ENCODE measurements around the gene BCL2L1. TPM values are rescaled to one million over a fixed set of nuclear protein-coding genes. Genes with fewer than 3 reads are reported as not detected.

Gene BCL2L1
- total RNA-seq, 6 experiments from 2014 or later, result 111 to 122 (median 117) TPM

DNA sequence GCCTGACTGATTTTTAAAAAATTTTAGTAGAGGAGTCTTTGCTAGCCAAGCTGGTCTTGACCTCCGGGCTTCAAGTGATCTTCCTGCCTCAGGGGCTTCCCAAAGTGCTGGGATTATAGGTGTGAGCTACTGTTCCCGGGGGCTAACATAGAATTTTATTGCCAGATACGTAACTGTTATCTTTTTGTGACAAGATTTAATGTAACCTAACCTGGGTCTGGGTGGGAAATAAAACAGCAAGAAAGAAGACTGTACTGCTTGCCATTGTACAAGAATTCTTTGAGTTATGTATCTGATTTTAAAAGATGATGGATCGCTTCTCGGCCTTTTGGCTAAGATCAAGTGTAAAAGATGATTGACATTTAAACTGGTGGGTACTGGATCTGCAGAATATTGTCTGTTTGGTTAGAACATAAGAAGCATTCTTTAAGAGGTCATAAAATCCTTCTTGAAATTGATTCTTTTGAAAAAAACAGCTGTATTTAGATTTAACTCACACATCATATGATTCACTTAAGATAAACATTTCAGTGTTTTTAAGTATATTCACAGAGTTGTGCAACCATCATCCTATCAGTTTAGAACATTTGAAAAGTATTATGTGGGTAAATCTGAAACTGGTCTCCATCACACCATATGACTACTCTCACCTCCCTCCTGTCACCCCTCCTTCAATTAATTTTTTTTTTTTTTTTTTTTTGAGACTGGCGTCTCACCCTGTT lies 38.0 kb upstream of the BCL2L1 start:
- peaks cover 23% of the 10 kb centered on the region for H3K36me3 Mint-ChIP-seq (ENCODE audit: low read depth)
- no peak overlapping the region for H3K4me3 Mint-ChIP-seq
- peaks cover 2% of the 10 kb centered on the region; the same call in 1 of the 2 replicates for H3K27me3 Mint-ChIP-seq (ENCODE audit: insufficient read depth)
- H3K4me1 Mint-ChIP-seq (ENCODE audit: low read depth), result peaks cover 45% of the 10 kb centered on the region
- H3K27ac Mint-ChIP-seq, result peak overlapping the region; percentile 48
- peak; percentile 43 for DNase-seq
- TF ChIP-seq, protein P1, sequence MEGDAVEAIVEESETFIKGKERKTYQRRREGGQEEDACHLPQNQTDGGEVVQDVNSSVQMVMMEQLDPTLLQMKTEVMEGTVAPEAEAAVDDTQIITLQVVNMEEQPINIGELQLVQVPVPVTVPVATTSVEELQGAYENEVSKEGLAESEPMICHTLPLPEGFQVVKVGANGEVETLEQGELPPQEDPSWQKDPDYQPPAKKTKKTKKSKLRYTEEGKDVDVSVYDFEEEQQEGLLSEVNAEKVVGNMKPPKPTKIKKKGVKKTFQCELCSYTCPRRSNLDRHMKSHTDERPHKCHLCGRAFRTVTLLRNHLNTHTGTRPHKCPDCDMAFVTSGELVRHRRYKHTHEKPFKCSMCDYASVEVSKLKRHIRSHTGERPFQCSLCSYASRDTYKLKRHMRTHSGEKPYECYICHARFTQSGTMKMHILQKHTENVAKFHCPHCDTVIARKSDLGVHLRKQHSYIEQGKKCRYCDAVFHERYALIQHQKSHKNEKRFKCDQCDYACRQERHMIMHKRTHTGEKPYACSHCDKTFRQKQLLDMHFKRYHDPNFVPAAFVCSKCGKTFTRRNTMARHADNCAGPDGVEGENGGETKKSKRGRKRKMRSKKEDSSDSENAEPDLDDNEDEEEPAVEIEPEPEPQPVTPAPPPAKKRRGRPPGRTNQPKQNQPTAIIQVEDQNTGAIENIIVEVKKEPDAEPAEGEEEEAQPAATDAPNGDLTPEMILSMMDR (IDR thresholded peaks at IDR 0.05), result no peak
- H3K9me3 Mint-ChIP-seq, result no peaks in the 10 kb centered on the region

DNA sequence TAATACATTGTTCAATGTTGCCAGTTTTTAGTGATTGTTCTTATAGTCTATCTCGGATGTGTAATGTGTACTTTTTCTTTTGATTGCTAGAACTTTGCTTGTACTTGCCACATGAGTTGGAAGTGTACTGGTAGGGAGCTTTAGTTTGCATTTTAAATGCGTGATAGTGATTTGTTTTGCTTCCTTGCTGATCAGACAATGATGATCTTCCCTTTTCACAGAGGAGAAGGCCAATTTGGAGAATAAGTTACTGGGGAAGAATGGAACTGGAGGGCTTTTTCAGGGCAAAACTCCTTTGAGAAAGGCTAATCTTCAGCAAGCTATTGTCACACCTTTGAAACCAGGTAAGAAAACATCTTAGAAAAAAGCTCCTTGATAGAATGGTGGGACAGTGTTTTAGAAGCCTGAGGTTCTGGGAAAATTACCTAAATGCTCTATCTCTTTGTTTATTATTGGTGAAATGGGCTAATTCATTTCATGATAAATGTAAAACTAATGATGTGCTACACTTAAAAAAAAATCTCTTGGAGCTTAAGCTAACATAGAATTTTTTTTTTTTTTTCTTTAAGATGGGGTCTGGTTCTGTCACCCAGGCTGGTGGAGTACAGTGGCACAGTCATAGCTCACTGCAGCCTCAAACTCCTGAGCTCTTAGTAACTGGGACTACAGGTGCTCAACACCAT lies 37.3 kb upstream of the BCL2L1 start:
- no peak for DNase-seq
- TF ChIP-seq, protein P1 (IDR thresholded peaks at IDR 0.05), result no peak
- Mint-ChIP-seq H3K27me3 (ENCODE audit: insufficient read depth) (peaks cover 2% of the 10 kb centered on the region; the same call in 1 of the 2 replicates), H3K27ac (peak overlapping the region; percentile 48), H3K4me3 (no peak overlapping the region), H3K9me3 (no peaks in the 10 kb centered on the region), H3K4me1 (ENCODE audit: low read depth) (peaks cover 38% of the 10 kb centered on the region), H3K36me3 (ENCODE audit: low read depth) (peaks cover 19% of the 10 kb centered on the region)

DNA sequence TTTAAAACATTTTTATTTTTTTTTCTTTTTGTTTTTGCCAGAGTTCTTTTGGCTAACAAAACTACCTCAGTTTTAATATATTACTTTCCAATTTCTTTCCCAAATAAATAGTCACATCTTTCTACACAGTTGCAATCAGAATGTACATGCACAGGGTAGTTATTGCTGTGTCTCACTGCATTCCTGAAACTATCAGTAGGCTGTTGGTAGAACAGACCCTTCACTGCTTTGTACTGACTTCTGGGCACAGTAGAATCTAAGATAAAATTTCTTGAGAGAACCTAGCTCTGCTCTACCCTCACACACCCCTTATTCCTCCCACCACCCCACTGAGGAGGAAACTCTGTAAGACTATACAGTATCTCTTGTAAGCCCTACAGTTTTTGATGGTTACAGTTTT lies 36.3 kb upstream of the BCL2L1 start:
- H3K27ac Mint-ChIP-seq, result peak overlapping the region; percentile 51
- TF ChIP-seq, protein P1 (IDR thresholded peaks at IDR 0.05), result no peak
- no peak overlapping the region for H3K4me3 Mint-ChIP-seq
- no peaks in the 10 kb centered on the region for H3K9me3 Mint-ChIP-seq
- no peaks in the 10 kb centered on the region for H3K27me3 Mint-ChIP-seq (ENCODE audit: insufficient read depth)
- no peak for DNase-seq
- peaks cover 19% of the 10 kb centered on the region for H3K36me3 Mint-ChIP-seq (ENCODE audit: low read depth)
- H3K4me1 Mint-ChIP-seq (ENCODE audit: low read depth), result peaks cover 35% of the 10 kb centered on the region

DNA sequence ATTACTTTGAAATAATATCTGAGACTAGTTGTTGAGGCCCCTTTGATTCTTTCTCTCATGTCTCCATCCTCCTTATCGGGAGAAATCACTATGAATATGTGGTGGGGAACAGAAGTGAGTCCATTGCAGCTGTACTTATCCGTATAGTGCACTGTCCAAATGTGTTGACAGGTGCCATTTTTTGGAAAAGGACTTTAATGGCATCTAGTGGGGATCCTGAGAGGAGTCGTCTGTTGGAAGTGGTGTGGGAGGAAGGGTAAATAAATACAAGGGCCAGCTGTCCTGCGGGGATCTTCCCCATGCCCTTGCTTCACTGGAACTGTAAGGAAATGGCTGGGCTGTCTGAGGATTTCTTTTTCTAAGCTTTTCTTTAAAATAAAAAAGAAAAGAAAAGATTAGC lies 35.9 kb upstream of the BCL2L1 start:
- Mint-ChIP-seq H3K4me3 (no peak overlapping the region), H3K9me3 (no peaks in the 10 kb centered on the region), H3K36me3 (ENCODE audit: low read depth) (peaks cover 19% of the 10 kb centered on the region), H3K27ac (peak overlapping the region; percentile 16; the same call in 1 of the 2 replicates), H3K4me1 (ENCODE audit: low read depth) (peaks cover 35% of the 10 kb centered on the region), H3K27me3 (ENCODE audit: insufficient read depth) (no peaks in the 10 kb centered on the region)
- DNase-seq, result no peak
- TF ChIP-seq, protein P1 (IDR thresholded peaks at IDR 0.05), result no peak

DNA sequence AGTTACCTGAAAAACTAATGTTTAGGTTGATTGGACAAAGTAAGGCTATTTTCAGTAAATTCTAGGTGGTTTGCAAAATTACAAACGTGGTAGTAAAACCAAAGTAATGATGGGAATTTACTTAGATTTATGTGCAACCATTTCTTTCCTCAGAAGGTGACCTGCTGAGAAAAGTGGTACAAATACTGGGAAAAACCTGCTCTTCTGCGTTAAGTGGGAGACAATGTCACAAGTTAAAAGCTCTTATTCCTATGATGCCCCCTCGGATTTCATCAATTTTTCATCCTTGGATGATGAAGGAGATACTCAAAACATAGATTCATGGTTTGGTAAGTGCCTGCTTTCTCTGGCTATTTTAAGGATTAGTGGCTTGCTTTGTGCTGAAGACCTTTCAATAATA lies 34.6 kb upstream of the BCL2L1 start:
- no peak overlapping the region for H3K4me3 Mint-ChIP-seq
- H3K27ac Mint-ChIP-seq, result no peak overlapping the region
- DNase-seq, result no peak
- peaks cover 17% of the 10 kb centered on the region for H3K36me3 Mint-ChIP-seq (ENCODE audit: low read depth)
- TF ChIP-seq, protein P1 (IDR thresholded peaks at IDR 0.05), result no peak
- no peaks in the 10 kb centered on the region for H3K27me3 Mint-ChIP-seq (ENCODE audit: insufficient read depth)
- no peaks in the 10 kb centered on the region for H3K9me3 Mint-ChIP-seq
- peaks cover 42% of the 10 kb centered on the region for H3K4me1 Mint-ChIP-seq (ENCODE audit: low read depth)

Measured in HFFc6 (cell line).